Measurements from ENCODE around the gene ZNF346.

DNA sequence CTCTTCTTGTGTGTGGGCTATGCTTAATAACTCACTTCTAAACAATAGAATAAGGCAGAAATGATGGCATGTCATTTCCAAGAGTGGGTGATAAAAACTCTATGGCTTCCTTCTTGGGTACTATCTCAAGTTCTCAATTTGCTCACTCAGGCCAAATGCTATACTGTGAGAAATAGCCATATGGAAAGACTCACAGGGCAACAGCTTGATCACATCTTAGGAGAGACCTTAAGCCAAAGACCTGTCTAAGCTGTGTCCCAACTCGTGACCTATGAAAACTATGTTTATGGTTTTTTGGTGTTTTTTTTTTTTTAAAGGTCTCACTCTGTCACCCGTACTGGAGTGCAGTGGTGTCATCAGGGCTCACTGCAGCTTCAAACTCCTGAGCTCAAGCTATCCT, 13.8 kb upstream of the ZNF346 start:
- TF ChIP-seq EZH2 (IDR thresholded peaks at IDR 0.05; ENCODE audit: borderline replicate concordance, control insufficient read depth, low read depth, low read length) = no peak
- no peak for TF ChIP-seq MXI1 (IDR thresholded peaks at IDR 0.05; ENCODE audit: low read depth, low read length)
- no peak for TF ChIP-seq SREBF2 (IDR thresholded peaks at IDR 0.05; ENCODE audit: low read length)
